GM18499 (cell line): ENCODE measurements around the gene OLFML2A.
A peak's percentile ranks its signal among the peaks of the same experiment; 100 is the strongest.

ENCODE experiments used
- ATAC-seq: cut with Tn5 transposase; IDR thresholded peaks from one replicate; pipeline ENCODE4 v1.9.1; 2021; ENCODE audit warnings: moderate number of reproducible peaks; ENCODE audit not compliant: insufficient read depth, unreplicated experiment

Gene OLFML2A

DNA sequence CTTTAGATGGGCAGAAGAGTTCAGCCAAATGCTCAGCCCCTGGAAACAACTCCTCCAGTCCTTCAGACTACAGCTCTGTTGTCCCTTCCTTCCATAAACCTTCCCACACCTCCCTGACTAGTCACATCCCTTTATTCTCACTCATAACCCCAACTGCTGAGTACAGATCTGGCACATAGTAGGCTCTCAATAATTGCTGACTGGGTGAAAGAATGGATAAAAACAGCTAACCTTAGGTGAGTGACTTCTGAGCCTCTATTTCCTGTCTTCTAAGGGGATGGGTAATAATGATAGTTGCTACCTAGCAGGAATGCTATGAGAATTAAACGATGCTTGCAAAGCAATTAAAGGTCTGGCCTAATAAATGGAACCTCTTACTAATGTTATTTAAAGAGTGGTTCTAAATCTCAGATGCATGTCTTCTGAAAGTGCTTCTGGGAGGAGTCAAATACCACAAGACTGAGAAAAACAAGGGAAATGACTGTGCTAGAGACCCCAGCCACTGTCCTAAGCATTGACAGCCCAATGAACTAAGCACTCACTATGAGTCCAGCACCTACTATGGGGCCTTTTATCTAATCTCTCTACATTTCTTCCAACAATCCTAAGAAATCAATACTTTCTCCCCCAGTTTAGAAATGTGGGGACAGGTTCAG, 3.3 kb upstream of the OLFML2A start:
- ATAC-seq = no peak

DNA sequence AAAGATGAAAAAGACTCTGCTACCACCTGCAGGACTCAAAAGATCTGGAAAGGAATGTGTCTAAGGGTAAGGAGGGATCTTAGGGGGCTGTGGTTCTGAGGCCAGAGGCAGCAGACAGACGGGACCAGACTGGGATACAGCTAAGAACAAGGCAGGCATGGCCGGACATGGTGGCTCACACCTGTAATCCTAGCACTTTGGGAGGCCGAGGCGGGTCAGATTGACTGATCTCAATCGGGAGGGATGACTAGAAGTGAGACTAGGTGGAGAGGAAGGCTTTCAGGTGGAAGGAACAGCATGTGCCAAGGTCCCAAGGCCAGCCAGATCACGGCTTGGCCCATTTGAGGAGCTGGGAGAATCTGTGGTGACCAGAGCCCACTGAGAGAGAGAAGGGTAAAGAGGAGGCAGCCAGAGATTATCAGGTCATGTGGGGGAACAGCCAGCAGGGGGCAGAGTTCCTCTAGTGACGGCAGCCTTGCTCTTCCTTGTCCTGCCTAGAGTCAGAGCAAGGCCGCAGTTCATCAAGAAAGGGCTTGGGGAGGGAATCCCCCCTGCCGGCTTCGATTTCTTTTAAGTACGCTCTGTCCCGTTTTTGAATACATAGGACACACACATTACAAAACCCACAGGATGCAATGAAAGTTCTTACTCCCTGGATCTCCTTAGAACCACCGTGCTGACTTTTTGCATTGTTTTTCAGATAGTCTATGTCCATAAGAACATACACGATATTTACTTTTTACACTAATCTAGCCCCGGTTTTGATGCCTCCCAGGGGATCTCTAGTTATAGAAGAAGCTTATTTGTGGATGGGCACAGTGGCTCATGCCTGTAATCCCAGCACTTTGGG, 2.6 kb upstream of the OLFML2A start:
- ATAC-seq = peak; percentile 33

DNA sequence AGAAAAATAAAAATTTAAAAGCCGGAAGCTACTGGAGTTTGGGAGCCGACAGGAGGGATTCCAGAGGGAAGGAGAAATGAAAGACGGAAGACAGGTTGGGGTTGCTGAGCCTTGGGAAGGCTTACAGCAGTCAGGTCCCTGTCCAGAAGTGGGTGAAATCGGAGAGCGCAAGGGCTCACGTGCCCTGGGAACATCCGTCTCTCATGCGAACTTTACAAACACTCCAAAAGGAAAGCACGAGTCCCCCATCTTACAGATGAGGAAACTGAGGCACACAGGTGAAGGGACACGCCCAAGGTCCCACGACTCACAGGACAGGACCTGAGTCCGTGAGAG, 347 bp upstream of the OLFML2A start:
- ATAC-seq = no peak

DNA sequence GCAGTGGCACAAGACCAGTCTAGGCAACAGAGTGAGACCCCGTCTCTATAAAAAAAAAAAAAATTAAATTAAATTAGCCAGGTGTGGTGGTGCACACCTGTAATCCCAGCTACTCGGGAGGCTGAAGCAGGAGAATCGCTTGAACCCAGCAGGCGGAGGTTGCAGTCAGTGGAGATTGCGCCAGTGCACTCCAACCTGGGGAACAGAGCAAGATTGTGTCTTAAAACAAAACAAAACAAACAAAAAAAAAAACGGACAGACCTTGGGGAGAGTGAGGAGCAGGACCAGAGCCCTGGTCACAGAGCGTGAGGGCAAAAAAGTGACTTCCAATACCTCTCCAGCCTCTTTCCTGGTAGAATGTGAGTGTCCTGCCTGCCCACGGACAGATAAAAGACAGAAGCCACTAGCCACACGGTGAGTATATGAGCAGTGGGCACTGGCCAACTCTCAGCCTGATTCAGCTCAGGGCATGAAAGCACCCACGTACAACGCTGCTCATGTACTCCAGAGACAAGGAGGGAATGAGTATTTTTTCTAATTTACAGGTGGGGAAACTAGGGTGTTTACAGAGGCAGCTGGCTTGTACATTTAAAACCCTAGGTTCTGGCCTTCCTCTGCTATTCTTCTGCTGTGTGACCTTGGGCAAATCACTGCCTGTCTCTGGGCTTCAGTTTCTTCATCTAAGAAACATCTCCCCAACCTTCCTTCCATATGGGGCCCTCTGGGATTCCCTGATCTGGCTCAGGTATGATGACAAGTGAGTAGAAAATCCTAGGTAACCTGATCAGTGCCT, 1.8 kb downstream of the OLFML2A start:
- no peak for ATAC-seq

DNA sequence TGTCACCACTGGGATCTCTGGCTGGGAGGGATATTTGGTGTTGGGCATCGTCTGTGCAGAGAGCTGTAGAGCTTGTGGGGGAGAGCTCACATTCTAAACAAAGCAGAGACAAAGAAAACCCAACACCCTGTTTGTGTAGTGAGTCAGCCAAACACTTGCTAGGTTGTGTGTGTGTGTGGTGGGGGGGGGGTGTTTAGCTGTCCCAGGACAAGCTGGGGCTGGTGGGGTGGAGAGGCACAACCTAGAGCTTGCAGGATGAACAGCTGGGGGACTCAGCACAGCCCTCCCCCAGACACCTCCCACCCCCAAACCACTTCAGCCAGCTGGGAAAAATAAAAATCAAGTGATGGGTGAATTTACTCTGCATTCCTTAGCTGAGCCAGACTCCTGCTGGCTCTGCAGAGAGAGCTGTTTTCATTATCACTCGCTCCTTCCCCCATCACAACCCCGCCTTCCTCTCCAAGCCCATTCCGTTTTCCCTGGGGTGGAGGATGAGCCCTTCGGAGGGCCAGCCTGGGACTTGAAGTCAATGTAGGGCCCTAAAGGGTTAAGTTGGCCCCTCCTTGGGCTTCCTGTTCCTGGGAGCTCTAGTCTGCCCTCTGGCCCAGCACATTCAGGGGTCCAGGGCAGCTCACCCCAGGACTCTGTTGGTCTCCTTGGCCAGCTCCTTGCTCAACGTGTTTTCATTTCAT, 2.6 kb downstream of the OLFML2A start:
- no peak for ATAC-seq

DNA sequence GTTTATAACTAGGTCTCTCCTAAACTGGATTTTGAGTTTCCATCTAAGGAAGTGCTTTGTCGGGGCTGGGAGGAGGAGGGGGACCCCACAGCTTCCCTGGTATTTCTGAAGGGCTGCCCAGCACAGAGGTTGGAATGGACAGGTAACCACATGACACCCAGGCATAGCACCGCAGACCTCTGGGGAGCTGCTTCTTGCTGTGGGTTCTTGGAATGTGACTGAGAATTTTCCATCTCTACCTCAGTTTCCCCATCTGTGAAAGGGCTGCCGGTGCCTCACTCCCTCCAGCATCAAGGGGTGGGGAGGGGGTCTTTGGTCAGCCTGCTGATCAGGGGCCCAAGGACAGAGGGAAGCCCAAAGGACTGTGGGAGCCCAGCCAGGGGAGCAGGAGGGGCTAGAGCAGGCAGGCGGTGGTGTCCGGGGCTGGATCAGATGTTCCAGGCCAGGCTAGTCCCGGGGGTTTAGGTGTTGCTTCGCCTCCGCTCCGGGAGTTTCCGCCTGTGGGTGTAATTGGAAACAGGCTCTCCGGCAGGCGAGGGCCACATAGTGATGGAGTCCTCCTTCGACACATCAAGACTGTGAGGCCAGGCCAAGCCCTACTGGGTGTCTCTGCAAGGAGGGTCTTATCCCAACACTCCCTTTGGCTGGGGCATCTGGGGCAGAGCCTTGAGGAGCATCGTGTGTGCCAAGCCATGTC, 3.3 kb downstream of the OLFML2A start:
- no peak for ATAC-seq

DNA sequence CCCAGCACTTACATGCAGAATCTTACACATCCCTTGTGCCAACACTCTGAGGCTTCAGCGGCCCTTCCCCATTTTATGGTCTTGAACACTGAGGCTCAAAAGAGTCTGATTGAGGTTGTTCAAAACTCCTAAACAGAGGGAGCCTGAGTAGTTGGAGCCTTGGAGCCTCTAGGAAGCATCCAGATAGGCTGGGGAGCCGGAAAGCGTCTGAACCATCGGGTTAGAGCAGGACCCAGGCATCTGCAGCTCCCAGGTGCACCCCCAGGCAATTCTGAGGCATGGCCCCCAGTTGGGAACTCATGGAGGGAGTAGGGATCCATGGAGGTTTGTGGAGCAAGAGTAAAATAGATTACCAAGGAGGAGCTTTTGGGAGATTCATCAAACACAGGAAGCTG, 3.8 kb downstream of the OLFML2A start:
- no peak for ATAC-seq

DNA sequence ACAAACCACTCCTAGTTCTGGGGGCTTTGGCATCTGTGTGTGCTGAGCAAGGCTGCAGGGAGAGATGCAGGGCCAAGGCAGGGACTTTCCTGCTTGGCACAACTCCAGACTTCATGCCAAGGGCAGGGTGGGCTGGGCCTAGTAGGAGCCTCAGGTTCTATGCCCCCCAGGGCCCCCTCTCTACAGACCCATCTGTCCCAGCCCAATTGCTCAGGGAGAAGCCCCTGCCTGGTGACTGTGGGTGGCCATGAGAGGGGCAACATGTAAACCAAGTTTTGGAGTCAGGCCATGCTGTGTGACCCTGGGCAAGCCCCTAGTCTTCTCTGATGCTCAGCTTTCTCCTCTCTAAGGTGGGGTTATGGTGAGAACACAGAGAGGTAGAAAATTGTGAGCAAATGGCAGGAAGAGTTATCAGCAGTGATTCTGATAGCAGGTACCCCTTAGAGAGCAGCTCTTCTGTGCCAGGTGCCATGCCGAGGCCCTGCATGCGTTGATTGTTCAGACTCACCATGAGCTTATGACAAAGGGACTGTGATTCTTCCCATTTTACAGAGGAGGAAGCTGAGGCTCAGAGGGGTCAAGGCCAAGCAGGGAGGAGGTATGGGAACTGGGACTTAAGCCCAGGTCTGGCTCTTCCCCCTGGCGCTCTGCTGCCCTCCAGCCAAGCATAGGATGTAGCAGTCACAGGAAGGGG, 5.2 kb downstream of the OLFML2A start:
- ATAC-seq = no peak

DNA sequence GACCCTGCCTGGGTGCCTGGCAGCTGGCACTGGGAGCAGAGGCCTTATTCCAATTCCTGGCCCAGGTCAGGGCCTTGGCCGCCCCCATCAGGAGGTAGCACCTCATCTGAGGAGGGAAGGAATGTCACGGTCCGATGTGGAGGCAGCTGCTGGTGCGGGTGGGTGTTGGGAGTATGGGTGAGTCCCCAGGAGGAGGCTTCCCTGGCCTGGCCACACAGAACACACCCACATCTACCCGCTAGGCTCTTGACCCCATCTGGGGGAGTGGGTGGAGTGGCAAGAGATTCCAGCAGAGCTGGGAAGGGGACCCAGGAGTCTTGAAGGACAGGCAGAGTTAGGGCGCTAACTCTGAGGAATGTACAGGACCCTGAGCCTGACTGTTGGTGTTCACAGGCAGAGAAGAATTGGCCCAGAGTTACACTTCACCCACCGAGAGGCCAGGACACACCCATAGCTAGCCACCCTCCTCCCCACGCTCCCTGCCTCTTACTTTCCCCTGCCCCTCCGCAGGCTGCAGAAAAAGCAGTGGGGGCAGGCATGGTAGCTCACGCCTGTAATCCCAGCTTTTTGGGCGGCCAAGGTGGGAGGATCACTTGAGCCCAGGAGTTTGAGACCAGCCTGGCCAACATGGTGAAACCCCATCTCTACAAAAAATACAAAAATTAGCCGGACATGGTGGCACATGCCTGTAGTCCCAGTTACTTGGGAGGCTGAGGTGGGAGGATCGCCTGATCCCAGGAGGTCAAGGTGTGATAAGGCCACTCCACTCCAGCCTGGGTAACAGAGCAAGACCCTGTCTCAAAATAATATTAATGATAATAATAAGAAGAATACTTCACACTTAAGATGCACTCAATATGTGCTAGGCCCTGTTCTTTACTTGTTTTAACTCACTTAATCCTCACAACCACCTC, 6.0 kb downstream of the OLFML2A start:
- no peak for ATAC-seq

DNA sequence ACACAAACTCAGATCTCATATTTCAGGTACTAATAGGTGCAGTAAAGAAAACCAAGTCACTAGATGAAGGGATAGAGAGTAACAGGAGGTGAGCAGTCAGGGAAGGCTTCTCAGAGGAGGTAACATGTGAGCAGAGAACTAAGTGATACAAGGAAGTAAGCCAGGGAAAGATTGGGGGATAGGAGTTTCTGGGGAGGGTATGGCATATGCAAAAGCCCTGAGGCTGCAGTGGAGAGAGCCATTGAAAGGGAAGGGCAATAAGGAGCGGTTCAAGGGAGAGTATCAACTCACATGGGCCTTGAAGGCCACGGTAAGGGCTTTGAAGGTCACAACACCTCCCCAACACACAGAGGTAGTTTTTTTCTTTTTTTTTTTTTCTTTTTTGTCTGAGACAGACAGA, 6.9 kb downstream of the OLFML2A start:
- ATAC-seq = no peak

DNA sequence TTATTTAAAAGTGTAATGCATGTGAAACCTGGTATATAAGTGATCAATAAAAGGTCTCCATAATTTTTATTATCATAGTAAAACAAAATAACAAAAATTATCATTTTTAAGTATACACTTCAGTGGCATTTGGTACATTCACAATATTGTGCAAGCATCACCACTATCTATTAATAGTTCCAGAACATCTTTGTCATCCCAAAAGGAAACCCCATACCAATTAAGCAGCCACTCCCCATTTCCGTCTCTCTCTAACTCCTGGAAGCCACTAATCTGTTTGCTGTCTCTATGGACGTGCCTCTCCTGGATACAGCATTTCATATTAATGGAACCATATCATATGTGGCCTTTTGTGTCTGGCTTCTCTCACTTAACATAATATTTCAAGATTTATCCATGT, 7.6 kb downstream of the OLFML2A start:
- ATAC-seq = no peak

DNA sequence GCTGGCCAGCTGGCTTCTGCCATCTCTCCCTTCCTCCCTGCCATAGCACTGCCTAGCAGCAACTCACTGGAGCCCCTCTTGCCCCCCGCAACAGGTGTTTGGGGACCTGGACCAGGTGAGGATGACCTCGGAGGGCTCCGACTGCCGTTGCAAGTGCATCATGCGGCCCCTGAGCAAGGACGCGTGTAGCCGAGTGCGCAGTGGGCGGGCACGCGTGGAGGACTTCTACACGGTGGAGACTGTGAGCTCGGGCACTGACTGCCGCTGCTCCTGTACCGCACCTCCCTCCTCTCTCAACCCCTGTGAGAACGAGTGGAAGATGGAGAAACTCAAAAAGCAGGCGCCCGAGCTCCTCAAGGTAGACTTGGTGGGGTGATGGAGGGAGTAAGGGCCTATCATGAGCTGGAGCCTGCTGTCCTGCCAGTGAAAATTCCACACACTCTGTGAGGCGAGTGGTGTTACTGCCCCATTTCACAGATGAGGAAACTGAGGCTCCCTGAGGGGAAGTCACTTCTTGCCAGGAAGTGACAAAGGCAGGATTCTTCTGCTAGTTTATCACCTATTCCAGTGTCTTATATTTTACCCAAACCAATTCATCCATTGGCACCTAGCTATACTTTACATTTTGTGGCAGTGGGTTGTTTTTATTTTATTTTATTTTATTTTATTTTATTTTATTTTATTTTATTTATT, 10.1 kb downstream of the OLFML2A start:
- ATAC-seq = no peak

DNA sequence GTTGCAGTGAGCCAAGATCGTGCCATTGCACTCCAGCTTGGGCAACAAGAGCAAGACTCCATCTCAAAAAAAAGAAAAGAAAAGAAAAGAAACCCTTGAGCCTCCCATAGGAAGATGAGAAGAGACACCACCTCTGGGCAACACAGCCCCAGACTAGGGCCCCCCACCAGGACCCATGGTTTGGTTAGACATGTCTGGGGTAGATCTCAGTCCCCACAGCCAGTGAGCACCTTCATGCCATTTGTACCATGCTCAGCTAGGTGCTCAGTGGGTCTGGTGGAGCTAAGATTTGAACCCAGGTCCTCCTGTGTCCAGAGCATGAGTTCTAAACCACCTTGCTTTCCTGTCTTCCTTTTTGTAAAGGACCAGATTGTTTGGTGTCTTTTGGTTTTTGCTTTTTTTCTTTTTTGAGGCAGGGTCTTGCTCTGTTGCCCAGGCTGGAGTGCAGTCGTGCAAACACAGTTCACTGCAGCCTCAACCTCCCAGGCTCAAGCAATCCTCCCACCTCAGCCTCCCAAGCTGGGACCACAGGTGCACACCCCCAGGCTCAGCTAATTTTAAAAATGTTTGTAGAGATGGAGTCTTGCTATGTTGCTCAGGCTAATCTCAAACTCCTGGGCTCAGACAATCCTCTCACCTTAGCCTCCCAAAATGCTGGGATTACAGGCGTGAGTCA, 11.7 kb downstream of the OLFML2A start:
- no peak for ATAC-seq

DNA sequence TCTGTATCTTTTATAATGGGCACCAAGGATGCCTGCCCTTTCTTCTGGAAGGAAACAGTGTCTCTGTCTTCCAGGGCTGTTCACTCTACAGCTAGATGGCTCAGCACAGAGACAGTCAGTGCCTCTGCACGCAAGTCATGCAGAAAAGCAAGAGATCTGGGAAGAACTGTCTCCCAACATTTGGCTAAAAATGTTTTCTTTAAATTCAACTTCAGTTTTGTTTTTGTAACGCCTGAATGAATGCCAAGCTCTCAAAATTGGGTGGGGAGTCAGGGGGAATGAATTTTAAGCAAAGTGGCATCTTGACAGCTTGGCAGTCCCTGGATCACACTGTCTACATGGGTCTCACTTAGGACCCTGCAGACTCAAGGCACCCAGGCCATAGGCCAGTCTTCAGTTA, 12.6 kb downstream of the OLFML2A start:
- ATAC-seq = no peak

DNA sequence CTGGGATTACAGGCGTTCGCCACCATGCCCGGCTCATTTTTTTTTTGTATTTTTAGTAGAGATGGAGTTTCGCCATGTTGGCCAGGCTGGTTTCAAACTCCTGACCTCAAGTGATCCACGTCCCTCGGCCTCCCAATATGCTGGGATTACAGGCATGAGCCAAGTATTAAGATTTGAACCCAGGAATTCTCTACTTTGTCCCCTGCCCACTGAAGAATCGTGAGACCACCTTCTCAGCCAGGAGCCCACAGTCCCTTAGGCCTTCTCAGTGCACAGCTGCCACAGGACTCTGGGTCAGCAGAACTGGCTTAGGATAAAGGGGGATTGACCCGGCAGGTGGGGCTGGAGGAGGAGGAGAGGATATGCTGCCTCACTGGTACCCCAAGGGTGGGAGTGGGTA, 13.4 kb downstream of the OLFML2A start:
- ATAC-seq = no peak

DNA sequence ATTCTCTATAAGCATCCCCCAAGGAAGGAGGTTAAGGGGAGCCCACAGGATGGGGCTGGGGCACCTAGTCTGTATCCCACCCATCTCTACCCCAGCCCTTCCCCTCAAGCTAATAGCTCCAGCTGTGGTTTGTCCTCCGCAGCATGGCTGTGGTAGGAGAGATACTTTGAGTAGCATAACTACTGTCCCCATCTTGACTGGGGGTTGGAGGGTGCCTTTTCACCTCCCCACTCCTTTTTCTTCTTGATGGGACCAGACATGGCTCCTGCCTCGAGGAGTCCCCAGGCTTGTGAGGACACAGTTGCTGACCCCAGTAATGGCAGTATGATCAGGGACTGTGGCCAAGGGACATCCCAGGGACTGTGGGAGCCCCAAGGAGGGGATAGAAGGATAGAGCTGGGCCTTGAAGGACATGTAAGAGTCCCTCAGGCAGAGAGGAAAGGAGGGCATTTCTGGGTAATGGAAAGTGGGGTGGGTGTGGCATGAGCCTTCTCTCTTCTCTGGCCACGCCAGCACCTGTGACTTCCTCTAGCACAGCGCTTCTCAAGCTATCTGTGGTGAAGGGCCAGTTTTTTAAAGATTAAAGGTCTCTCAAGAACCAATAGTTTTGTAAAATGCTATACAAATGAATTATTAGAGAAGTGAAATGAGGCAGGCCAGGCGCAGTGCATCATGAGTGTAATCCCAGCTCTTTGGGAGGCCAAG, 14.0 kb downstream of the OLFML2A start:
- ATAC-seq = no peak
